IPS DF 6.9 (cell line): ENCODE measurements around the gene CDHR1.

Experiments used
- DNase-seq: peaks from one replicate; pipeline ENCODE4 v3.0.0-alpha.2; 2013; ENCODE audit warnings: low read depth, low spot score
- H3K27ac ChIP-seq: one replicate; pipeline ENCODE4 v1.5.1; 2013; ENCODE audit warnings: low read length, control low read depth
- H3K27me3 ChIP-seq: 2 replicates; pipeline ENCODE4 v1.6.1; 2013; ENCODE audit warnings: mild to moderate bottlenecking, low read length; ENCODE audit not compliant: control insufficient read depth, insufficient read depth
- H3K36me3 ChIP-seq: 2 replicates; pipeline ENCODE4 v1.6.1; 2013; ENCODE audit warnings: low read length; ENCODE audit not compliant: control insufficient read depth, insufficient read depth
- H3K4me1 ChIP-seq: 2 replicates; pipeline ENCODE4 v1.6.1; 2013; ENCODE audit warnings: low read length; ENCODE audit not compliant: control insufficient read depth, insufficient read depth
- H3K4me3 ChIP-seq: 2 replicates; pipeline ENCODE4 v1.5.1; 2013; ENCODE audit warnings: mild to moderate bottlenecking, low read length
- H3K9me3 ChIP-seq: 2 replicates; pipeline ENCODE4 v1.6.1; 2013; ENCODE audit warnings: low read length, inconsistent platforms; ENCODE audit not compliant: control insufficient read depth, insufficient read depth
- WGBS: extraction: QIAGEN DNeasy Blood & Tissue Kit; methylation state at CpG from one replicate; pipeline ENCODE4 v1.1.7; 2013; ENCODE audit warnings: mixed read lengths, missing lambda C conversion rate; ENCODE audit not compliant: insufficient read length, insufficient coverage; 5-methylcytosine and 5-hydroxymethylcytosine counted together

CDHR1 gene

GRCh38 chr10:84258034-84258695 is 63.8 kb downstream of the CDHR1 start:
- Histone ChIP-seq H3K36me3 (no peaks in the 10 kb centered on the region), H3K27me3 (no peaks in the 10 kb centered on the region), H3K4me1 (no peaks in the 10 kb centered on the region), H3K4me3 (no peak overlapping the region), H3K9me3 (no peaks in the 10 kb centered on the region), H3K27ac (no peak overlapping the region)
- DNase-seq: no peak
- no CpG with 5 or more reads among the region's 7 CpGs for WGBS

GRCh38 chr10:84261236-84261915 is 67.0 kb downstream of the CDHR1 start:
- Histone ChIP-seq H3K36me3 (no peaks in the 10 kb centered on the region), H3K4me3 (no peak overlapping the region), H3K9me3 (no peaks in the 10 kb centered on the region), H3K4me1 (no peaks in the 10 kb centered on the region), H3K27ac (no peak overlapping the region), H3K27me3 (no peaks in the 10 kb centered on the region)
- DNase-seq: no peak
- no CpG with 5 or more reads among the region's 7 CpGs for WGBS

- Histone ChIP-seq H3K4me3 (no peak overlapping the region), H3K27me3 (no peaks in the 10 kb centered on the region), H3K36me3 (no peaks in the 10 kb centered on the region), H3K27ac (no peak overlapping the region), H3K4me1 (no peaks in the 10 kb centered on the region), H3K9me3 (no peaks in the 10 kb centered on the region)
- no peak for DNase-seq
- WGBS: no CpG with 5 or more reads among the region's 13 CpGs
Measured at GRCh38 chr10:84262190-84262956, 68.0 kb downstream of the CDHR1 start.

- no peak overlapping the region for H3K27ac ChIP-seq
- no peaks in the 10 kb centered on the region for H3K27me3 ChIP-seq
- no peaks in the 10 kb centered on the region for H3K36me3 ChIP-seq
- H3K9me3 ChIP-seq: no peaks in the 10 kb centered on the region
- WGBS: no CpG with 5 or more reads among the region's 5 CpGs
- DNase-seq: no peak
- H3K4me1 ChIP-seq: peaks cover 1% of the 10 kb centered on the region; the same call in 1 of the 2 replicates
- H3K4me3 ChIP-seq: no peak overlapping the region
Measured at GRCh38 chr10:84263716-84264115, 69.4 kb downstream of the CDHR1 start.

GRCh38 chr10:84264611-84265141 is 70.3 kb downstream of the CDHR1 start:
- Histone ChIP-seq H3K27me3 (no peaks in the 10 kb centered on the region), H3K4me3 (no peak overlapping the region), H3K27ac (no peak overlapping the region), H3K9me3 (no peaks in the 10 kb centered on the region), H3K36me3 (no peaks in the 10 kb centered on the region), H3K4me1 (peaks cover 1% of the 10 kb centered on the region; the same call in 1 of the 2 replicates)
- DNase-seq: peak; percentile 39
- no CpG with 5 or more reads among the region's 11 CpGs for WGBS

GRCh38 chr10:84265418-84265817 is 71.1 kb downstream of the CDHR1 start:
- Histone ChIP-seq H3K36me3 (no peaks in the 10 kb centered on the region), H3K27ac (no peak overlapping the region), H3K4me3 (no peak overlapping the region), H3K4me1 (peaks cover 1% of the 10 kb centered on the region; the same call in 1 of the 2 replicates), H3K27me3 (no peaks in the 10 kb centered on the region), H3K9me3 (no peaks in the 10 kb centered on the region)
- no CpG with 5 or more reads among the region's 4 CpGs for WGBS
- no peak for DNase-seq

GRCh38 chr10:84267503-84268126 is 73.3 kb downstream of the CDHR1 start:
- no peaks in the 10 kb centered on the region for H3K9me3 ChIP-seq
- no peaks in the 10 kb centered on the region for H3K36me3 ChIP-seq
- H3K27me3 ChIP-seq: no peaks in the 10 kb centered on the region
- no peak overlapping the region for H3K4me3 ChIP-seq
- DNase-seq: peak; percentile 64
- H3K27ac ChIP-seq: no peak overlapping the region
- no CpG with 5 or more reads among the region's 7 CpGs for WGBS
- H3K4me1 ChIP-seq: peaks cover 1% of the 10 kb centered on the region; the same call in 1 of the 2 replicates

- WGBS: no CpG with 5 or more reads among the region's 1 CpG
- DNase-seq: no peak
- Histone ChIP-seq H3K27ac (no peak overlapping the region), H3K27me3 (no peaks in the 10 kb centered on the region), H3K4me3 (no peak overlapping the region), H3K36me3 (no peaks in the 10 kb centered on the region), H3K4me1 (peaks cover 1% of the 10 kb centered on the region; the same call in 1 of the 2 replicates), H3K9me3 (no peaks in the 10 kb centered on the region)
Measured at GRCh38 chr10:84269162-84269561, 74.8 kb downstream of the CDHR1 start.
